ENCODE results near the gene FOXN4.

DNA sequence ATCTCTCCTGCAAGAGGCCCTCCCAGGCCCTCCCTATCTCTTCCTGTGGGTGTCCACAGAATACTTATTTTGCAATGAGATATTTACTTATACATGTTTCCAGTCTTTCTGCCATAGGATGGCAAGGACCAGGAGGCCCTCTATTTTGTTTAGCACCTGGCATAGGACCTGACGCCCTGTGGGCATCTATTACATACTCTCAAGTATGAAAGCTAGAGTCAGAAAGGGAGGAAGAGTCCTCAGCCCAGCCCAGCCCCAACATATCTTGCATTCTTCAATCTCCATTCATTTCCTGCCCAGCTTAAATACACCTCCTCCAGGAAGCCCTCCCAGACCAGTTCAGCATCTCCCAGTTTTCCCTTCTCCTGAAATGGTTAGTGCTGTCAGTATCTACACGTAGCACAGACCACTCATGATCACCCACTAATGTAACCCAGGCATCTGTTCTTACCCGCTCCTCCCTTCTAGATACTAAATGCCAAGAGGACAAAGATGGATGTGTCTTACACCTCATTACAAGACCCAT lies 7.4 kb downstream of the FOXN4 start:
- TF ChIP-seq, protein P1, sequence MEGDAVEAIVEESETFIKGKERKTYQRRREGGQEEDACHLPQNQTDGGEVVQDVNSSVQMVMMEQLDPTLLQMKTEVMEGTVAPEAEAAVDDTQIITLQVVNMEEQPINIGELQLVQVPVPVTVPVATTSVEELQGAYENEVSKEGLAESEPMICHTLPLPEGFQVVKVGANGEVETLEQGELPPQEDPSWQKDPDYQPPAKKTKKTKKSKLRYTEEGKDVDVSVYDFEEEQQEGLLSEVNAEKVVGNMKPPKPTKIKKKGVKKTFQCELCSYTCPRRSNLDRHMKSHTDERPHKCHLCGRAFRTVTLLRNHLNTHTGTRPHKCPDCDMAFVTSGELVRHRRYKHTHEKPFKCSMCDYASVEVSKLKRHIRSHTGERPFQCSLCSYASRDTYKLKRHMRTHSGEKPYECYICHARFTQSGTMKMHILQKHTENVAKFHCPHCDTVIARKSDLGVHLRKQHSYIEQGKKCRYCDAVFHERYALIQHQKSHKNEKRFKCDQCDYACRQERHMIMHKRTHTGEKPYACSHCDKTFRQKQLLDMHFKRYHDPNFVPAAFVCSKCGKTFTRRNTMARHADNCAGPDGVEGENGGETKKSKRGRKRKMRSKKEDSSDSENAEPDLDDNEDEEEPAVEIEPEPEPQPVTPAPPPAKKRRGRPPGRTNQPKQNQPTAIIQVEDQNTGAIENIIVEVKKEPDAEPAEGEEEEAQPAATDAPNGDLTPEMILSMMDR (IDR thresholded peaks at IDR 0.05) = no peak
- TF ChIP-seq POLR2AphosphoS5 (IDR thresholded peaks at IDR 0.05) (no peak), EP300 (IDR thresholded peaks at IDR 0.05) (no peak)

All from esophagus muscularis mucosa (tissue), 4 donors.